Activated T-cell treated with anti-CD3 and anti-CD28 coated beads for 24 hours (primary cell): ENCODE measurements around the gene FLII.
"Not testable (repeated sequence)": the region's sequence is repeated elsewhere in the genome, so short reads cannot be mapped to it uniquely, and the experiment has no call there.

Experiments used
- DNase-seq: peaks from one replicate; pipeline ENCODE4 v3.0.0-alpha.2; 2020; ENCODE audit warnings: low read depth

FLII gene

DNA sequence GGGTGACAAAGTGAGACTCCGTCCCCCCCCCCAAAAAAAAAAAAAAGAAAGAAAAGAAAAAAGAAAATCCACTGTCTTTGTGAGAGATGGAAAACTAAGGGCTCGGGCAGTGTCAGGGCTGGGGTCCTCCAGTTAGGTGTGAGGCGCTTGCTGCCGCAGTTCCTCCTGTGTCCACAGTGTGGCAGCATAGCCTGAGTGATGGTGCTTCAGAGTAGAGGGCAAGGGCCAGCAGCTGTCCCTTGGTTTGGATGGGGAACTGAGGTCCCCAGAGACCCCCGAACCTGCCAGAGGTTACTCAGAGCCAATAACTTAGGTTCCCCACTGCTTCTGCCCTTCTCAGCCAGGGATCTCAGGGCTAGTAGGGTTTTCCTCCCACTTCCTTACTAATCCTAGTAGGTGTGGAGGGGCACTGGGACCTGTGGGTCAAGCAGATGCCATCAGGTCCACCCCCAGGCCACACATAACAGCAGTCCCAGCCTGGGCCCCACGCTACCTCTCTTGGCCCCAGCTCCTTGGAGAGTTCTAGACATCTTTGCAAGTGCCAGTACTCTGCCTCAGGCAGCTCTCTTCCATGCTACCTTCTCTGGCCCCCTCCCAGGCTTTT, 41.0 kb downstream of the FLII start:
- peak; percentile 68 for DNase-seq

DNA sequence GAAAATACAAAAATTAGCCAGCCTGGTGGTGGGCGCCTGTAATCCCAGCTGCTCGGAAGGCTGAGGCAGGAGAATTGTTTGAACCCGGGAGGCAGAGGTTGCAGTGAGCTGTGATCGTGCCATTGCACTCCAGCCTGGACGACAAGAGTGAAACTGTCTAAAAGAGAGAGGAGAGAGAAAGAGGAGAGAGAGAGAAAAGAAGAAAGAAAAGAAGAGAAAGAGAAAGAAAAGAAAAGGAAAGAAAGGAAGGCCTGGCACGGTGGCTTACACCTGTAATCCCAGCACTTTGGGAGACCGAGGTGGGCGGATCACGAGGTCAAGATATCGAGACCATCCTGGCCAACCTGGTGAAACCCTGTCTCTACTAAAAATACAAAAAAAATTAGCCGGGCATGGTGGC, 41.6 kb downstream of the FLII start:
- not testable (repeated sequence) for DNase-seq

GRCh38 chr17:18213666-18214270, 44.8 kb downstream of the FLII start:
- DNase-seq, result no peak

GRCh38 chr17:18208092-18208491, 50.4 kb downstream of the FLII start:
- no peak for DNase-seq

GRCh38 chr17:18206962-18207361, 51.6 kb downstream of the FLII start:
- no peak for DNase-seq

DNA sequence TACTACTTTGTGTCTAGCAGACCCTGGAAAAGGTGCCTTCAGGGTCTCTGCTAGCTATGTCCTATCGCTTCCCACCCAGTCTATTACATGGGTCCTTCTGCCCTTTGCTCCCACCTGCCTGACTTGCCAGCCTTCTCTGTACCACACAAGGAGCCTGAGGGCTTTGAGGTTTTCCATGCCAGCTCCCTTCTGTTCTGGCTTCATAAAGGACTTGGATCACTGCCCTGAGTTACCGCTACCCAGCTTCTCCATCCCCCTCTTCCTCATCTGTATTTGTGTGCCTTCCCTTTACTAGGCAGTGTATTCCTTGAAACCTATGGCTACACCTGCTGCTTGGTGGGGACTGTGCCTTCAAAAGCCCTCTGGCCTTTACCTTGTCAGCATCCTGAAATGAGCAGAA, 52.7 kb downstream of the FLII start:
- no peak for DNase-seq

GRCh38 chr17:18203308-18203707, 55.2 kb downstream of the FLII start:
- no peak for DNase-seq

GRCh38 chr17:18201108-18201507, 57.4 kb downstream of the FLII start:
- DNase-seq, result no peak

GRCh38 chr17:18198530-18198929, 60.0 kb downstream of the FLII start:
- DNase-seq, result no peak

DNA sequence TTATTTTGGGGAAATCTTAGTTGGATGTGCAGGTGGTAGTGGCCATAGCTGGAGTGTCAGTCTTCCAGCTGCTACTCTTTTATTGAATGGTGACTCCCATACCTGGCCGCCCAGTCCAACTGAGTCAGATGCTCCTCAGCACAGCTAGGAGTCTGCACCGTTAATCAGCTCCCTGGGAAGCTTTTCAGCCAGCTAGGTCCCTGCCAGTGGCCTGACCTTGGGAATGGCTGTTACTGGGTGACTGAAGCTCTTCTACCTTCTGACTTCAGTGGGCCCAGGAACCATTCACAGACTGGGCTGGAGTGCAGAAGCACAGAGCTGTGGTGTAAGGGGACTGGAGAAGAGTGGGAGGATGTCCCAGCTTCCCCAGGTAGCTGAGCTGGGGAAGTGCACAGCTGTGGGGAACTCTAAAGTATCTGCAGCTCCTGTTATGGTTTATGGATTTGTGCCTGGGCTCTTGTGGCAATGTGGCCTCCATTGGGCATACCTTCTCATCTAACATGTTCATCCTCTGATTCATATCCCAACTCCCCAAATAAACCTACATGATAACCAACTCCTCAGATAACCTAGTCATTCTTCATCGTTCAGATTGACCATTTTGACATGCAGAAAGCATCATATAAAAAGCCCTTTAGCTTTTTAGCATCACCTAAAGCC, 60.9 kb downstream of the FLII start:
- no peak for DNase-seq

GRCh38 chr17:18195246-18195645, 63.3 kb downstream of the FLII start:
- DNase-seq, result no peak
